ENCODE measurements around the gene SHISA4. TPM values are rescaled to one million over a fixed set of nuclear protein-coding genes. Genes with fewer than 3 reads are reported as not detected.

SHISA4 gene
- total RNA-seq, 1 donor from 2014 or later: 7.4 TPM

GRCh38 chr1:201933840-201934430, 45.2 kb downstream of the SHISA4 start:
- peaks cover 2% of the 10 kb centered on the region for H3K4me1 Mint-ChIP-seq (ENCODE audit: low read depth)
- DNase-seq (ENCODE audit: low spot score, unreplicated experiment): no peak
- H3K27me3 Mint-ChIP-seq: peaks cover 6% of the 10 kb centered on the region
- no peaks in the 10 kb centered on the region for H3K36me3 Mint-ChIP-seq (ENCODE audit: insufficient read depth)
- H3K4me3 Mint-ChIP-seq (ENCODE audit: low read depth): no peak overlapping the region
- H3K27ac Mint-ChIP-seq: no peak overlapping the region
- no peaks in the 10 kb centered on the region for H3K9me3 Mint-ChIP-seq (ENCODE audit: low read depth)
- TF ChIP-seq CTCF (IDR thresholded peaks at IDR 0.05; ENCODE audit: unreplicated experiment): no peak

GRCh38 chr1:201937624-201938213, 49.0 kb downstream of the SHISA4 start:
- no peak for TF ChIP-seq CTCF (IDR thresholded peaks at IDR 0.05; ENCODE audit: unreplicated experiment)
- Mint-ChIP-seq H3K27ac (no peak overlapping the region), H3K4me1 (ENCODE audit: low read depth) (peaks cover 22% of the 10 kb centered on the region)

GRCh38 chr1:201938440-201939035, 49.8 kb downstream of the SHISA4 start:
- no peak for TF ChIP-seq CTCF (IDR thresholded peaks at IDR 0.05; ENCODE audit: unreplicated experiment)
- Mint-ChIP-seq H3K9me3 (ENCODE audit: low read depth) (no peaks in the 10 kb centered on the region), H3K36me3 (ENCODE audit: insufficient read depth) (no peaks in the 10 kb centered on the region), H3K27me3 (peaks cover 6% of the 10 kb centered on the region), H3K4me3 (ENCODE audit: low read depth) (no peak overlapping the region), H3K4me1 (ENCODE audit: low read depth) (peaks cover 22% of the 10 kb centered on the region), H3K27ac (peak overlapping the region; percentile 29)
- DNase-seq (ENCODE audit: low spot score, unreplicated experiment): no peak

More at GRCh38 chr1:201937624-201938213, 49.0 kb downstream of the SHISA4 start:
- no peaks in the 10 kb centered on the region for H3K9me3 Mint-ChIP-seq (ENCODE audit: low read depth)
- H3K27me3 Mint-ChIP-seq: peaks cover 6% of the 10 kb centered on the region
- no peak for DNase-seq (ENCODE audit: low spot score, unreplicated experiment)
- H3K4me3 Mint-ChIP-seq (ENCODE audit: low read depth): no peak overlapping the region
- no peaks in the 10 kb centered on the region for H3K36me3 Mint-ChIP-seq (ENCODE audit: insufficient read depth)

- H3K36me3 Mint-ChIP-seq (ENCODE audit: insufficient read depth): no peaks in the 10 kb centered on the region
Observed at GRCh38 chr1:201939148-201939547, 50.5 kb downstream of the SHISA4 start.

More at GRCh38 chr1:201939148-201939547, 50.5 kb downstream of the SHISA4 start:
- Mint-ChIP-seq H3K27ac (no peak overlapping the region), H3K27me3 (peaks cover 8% of the 10 kb centered on the region), H3K4me1 (ENCODE audit: low read depth) (peaks cover 22% of the 10 kb centered on the region), H3K4me3 (ENCODE audit: low read depth) (no peak overlapping the region), H3K9me3 (ENCODE audit: low read depth) (no peaks in the 10 kb centered on the region)
- no peak for DNase-seq (ENCODE audit: low spot score, unreplicated experiment)
- TF ChIP-seq CTCF (IDR thresholded peaks at IDR 0.05; ENCODE audit: unreplicated experiment): no peak
